Stomach (tissue), 9 donors: ENCODE results near the gene CCDC138. TPM values are rescaled to one million over a fixed set of nuclear protein-coding genes. Genes with fewer than 3 reads are reported as not detected.

Experiments used
- DNase-seq, 2 donors: peaks; one replicate each; pipeline versions ENCODE4 v3.0.0 to v3.0.0-alpha.2; 2013 to 2019
- H3K27ac ChIP-seq, 5 donors: fragments of 200-600 bp in 4 of 5; sonication (generic) in 4 of 5; one replicate each; pipeline ENCODE4 v1.5.1; 2013 to 2019; ENCODE audit warnings: mild to moderate bottlenecking in 1 of 5, moderate library complexity in 1 of 5
- H3K27me3 ChIP-seq, 3 donors: fragments of 200-600 bp; sonication (generic); one replicate each; pipeline ENCODE4 v1.5.1; 2017 to 2019; ENCODE audit warnings: mixed run types in 1 of 3
- H3K36me3 ChIP-seq, 4 donors: fragments of 200-600 bp; sonication (generic); 1 replicate in 3 of 4; 2 replicates in 1 of 4; pipeline ENCODE4 v1.5.1; 2016 to 2019
- H3K4me1 ChIP-seq, 4 donors: fragments of 200-600 bp; sonication (generic); one replicate each; pipeline ENCODE4 v1.5.1; 2016 to 2019
- H3K4me3 ChIP-seq, 4 donors: fragments of 200-600 bp; sonication (generic) in 3 of 4; one replicate each; pipeline ENCODE4 v1.5.1; 2016 to 2019; ENCODE audit warnings: mild to moderate bottlenecking in 1 of 4
- H3K9me3 ChIP-seq, 4 donors: fragments of 200-600 bp; sonication (generic); one replicate each; pipeline ENCODE4 v1.5.1; 2016 to 2019
- CTCF ChIP-seq, 7 experiments: fragments of 450-650 bp in 4 of 7; fragments of 200-600 bp in 3 of 7; sonication (generic) in 3 of 7; IDR thresholded peaks; one replicate each; pipeline ENCODE4 v1.5.1; 2016 to 2019; ENCODE audit warnings: antibody characterized with exemption in 7 of 7, control low read depth in 2 of 7, mild to moderate bottlenecking in 1 of 7
- EP300 ChIP-seq: sonication (generic); formaldehyde crosslinking; IDR thresholded peaks from one replicate; pipeline ENCODE4 v1.6.1; 2017; ENCODE audit warnings: antibody characterized with exemption
- POLR2A ChIP-seq, 4 donors: fragments of 450-650 bp; IDR thresholded peaks; one replicate each; pipeline ENCODE4 v1.6.1; 2016; ENCODE audit warnings: antibody characterized with exemption in 4 of 4, control low read depth in 2 of 4, mild to moderate bottlenecking in 1 of 4, moderate library complexity in 1 of 4
- POLR2AphosphoS5 ChIP-seq, 3 donors: sonication (generic); formaldehyde crosslinking; IDR thresholded peaks; one replicate each; pipeline ENCODE4 v1.6.1; 2016; ENCODE audit warnings: antibody characterized with exemption in 3 of 3
- WGBS, 5 donors: extraction: QIAGEN DNeasy Blood & Tissue Kit in 3 of 5; methylation state at CpG; one replicate each; pipeline versions ENCODE4 v1.1.5 to v1.1.7; 2013 to 2018; 5-methylcytosine and 5-hydroxymethylcytosine counted together
- intact Hi-C: fragments of 100-400 bp; cut with DNase I; formaldehyde crosslinking; loops from one replicate; pipeline ENCODE4 v1.15.1; 2023; ENCODE audit warnings: low total_unique reads
- polyA plus RNA-seq, 3 donors: library from polyadenylated mRNA; stranded (reverse); fragments of 200-250 nt; gene quantifications; one replicate each; pipeline ENCODE4 v1.2.3, GENCODE V29; 2013
- total RNA-seq, 5 donors: library from RNA; depleted of rRNA; stranded (reverse); fragments of >200 nt; gene quantifications; one replicate each; pipeline versions ENCODE4 v1.1.0 to v1.2.3, GENCODE V29; 2014 to 2016
- donor health status: healthy with polysubstance abuse.
- donor health status: Bipolar disorder and iron deficiency.
- donor health status: healthy.

CCDC138 gene
- total and polyA plus RNA-seq, 8 donors, result 0.29 to 25.4 (median 1.9) TPM

- 77 to 85% (median 81%) methylated on average over 3 of the region's 3 CpGs for WGBS, 5 donors
- H3K4me3 ChIP-seq, result no peak overlapping the region
- peaks cover 0 to 20% (median 14%) of the 10 kb centered on the region in 4 donors for H3K9me3 ChIP-seq
- no peaks in the 10 kb centered on the region for H3K4me1 ChIP-seq
- intact Hi-C loops, result no loop called here
- TF ChIP-seq EP300, result no peak
- no peak for TF ChIP-seq CTCF (IDR thresholded peaks at IDR 0.05)
- no peak for TF ChIP-seq POLR2AphosphoS5 (IDR thresholded peaks at IDR 0.05)
- no peak for TF ChIP-seq POLR2A (IDR thresholded peaks at IDR 0.05)
- no peaks in the 10 kb centered on the region for H3K27me3 ChIP-seq
- no peaks in the 10 kb centered on the region for H3K36me3 ChIP-seq
- H3K27ac ChIP-seq, result no peak overlapping the region
- DNase-seq, result no peak
These were observed 108.2 kb downstream of the CCDC138 start for GRCh38 chr2:108894766-108895165.

GRCh38 chr2:108895188-108895587 is 108.6 kb downstream of the CCDC138 start:
- Histone ChIP-seq H3K4me1 (no peaks in the 10 kb centered on the region), H3K36me3 (no peaks in the 10 kb centered on the region), H3K27ac (no peak overlapping the region), H3K9me3 (peaks cover 0 to 17% (median 10%) of the 10 kb centered on the region in 4 donors), H3K27me3 (no peaks in the 10 kb centered on the region), H3K4me3 (no peak overlapping the region)
- 72 to 90% (median 85%) methylated on average over 2 of the region's 2 CpGs for WGBS, 5 donors
- no peak for DNase-seq
- intact Hi-C loops, result no loop called here
- no peak for TF ChIP-seq POLR2A (IDR thresholded peaks at IDR 0.05)
- no peak for TF ChIP-seq POLR2AphosphoS5 (IDR thresholded peaks at IDR 0.05)
- TF ChIP-seq CTCF (IDR thresholded peaks at IDR 0.05), result no peak

GRCh38 chr2:108896741-108897140 is 110.2 kb downstream of the CCDC138 start:
- intact Hi-C loops, result no loop called here
- H3K36me3 ChIP-seq, result no peaks in the 10 kb centered on the region
- no peaks in the 10 kb centered on the region for H3K4me1 ChIP-seq
- H3K27ac ChIP-seq, result no peak overlapping the region
- H3K4me3 ChIP-seq, result no peak overlapping the region
- no peaks in the 10 kb centered on the region for H3K27me3 ChIP-seq
- peaks cover 0 to 3% (median under 1%) of the 10 kb centered on the region in 4 donors for H3K9me3 ChIP-seq
- WGBS, 5 donors, result 91 to 96% (median 95%) methylated on average over 12 to 13 of the region's 13 CpGs
- TF ChIP-seq POLR2A (IDR thresholded peaks at IDR 0.05), result no peak
- no peak for TF ChIP-seq POLR2AphosphoS5 (IDR thresholded peaks at IDR 0.05)
- TF ChIP-seq CTCF (IDR thresholded peaks at IDR 0.05), result no peak
- no peak for TF ChIP-seq EP300
- no peak for DNase-seq

DNA sequence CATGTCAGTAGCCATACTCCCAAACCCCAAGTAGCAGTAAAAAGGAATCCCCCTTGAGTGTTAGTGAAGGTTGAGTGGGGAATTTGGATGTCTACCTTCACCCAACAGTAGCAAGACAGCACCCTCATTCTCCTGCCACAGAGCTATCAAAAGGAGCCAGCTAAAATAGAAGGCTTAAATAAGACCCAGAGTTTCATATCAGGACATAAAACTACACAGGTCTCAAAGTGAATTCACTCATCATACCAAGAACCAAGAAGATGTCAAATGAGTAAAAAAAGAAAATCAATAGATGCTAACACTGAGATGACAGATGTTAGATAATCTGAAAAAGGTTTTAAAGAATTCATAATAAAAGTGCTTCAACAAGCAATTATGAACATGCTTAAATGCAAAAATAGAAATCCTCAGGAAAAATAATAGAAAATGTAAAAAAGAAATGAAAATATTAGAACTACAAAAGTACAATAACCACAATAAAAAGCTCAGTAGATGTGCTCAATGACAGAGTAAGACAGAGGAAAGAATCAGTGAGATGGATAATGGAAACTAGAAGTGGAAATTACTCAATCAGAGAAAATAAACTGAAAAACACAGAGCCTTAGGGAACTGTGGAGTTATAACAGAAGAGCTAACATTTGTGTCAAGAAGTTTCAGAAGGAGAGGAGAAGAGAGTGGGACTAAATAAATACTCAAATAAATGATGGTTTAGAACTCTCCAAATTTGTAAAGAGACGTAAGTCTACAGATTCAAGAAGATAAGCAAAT is 111.9 kb downstream of the CCDC138 start:
- no peak for DNase-seq
- TF ChIP-seq POLR2A (IDR thresholded peaks at IDR 0.05), result no peak
- TF ChIP-seq POLR2AphosphoS5 (IDR thresholded peaks at IDR 0.05), result no peak
- no peak for TF ChIP-seq CTCF (IDR thresholded peaks at IDR 0.05)
- no peaks in the 10 kb centered on the region for H3K27me3 ChIP-seq
- 65 to 86% (median 82%) methylated on average over 1 of the region's 1 CpG for WGBS, 5 donors
- no peaks in the 10 kb centered on the region for H3K4me1 ChIP-seq
- no peak overlapping the region for H3K27ac ChIP-seq
- intact Hi-C loops, result no loop called here
- no peaks in the 10 kb centered on the region for H3K9me3 ChIP-seq
- no peak overlapping the region for H3K4me3 ChIP-seq
- no peaks in the 10 kb centered on the region for H3K36me3 ChIP-seq
